Measurements from ENCODE around the gene PVALB.

The PVALB gene

GRCh38 chr22:36815558-36816338 lies 1.1 kb downstream of the PVALB start:
- in situ Hi-C loops (cut with HindIII; ENCODE audit: low sequenced_read_pairs) = no loop called here

GRCh38 chr22:36814801-36815200 lies 2.0 kb downstream of the PVALB start:
- in situ Hi-C loops (cut with HindIII; ENCODE audit: low sequenced_read_pairs) = no loop called here

- in situ Hi-C loops (cut with HindIII; ENCODE audit: low sequenced_read_pairs) = no loop called here
Observed at GRCh38 chr22:36811094-36811800, 5.6 kb downstream of the PVALB start.

GRCh38 chr22:36809351-36809750 lies 7.5 kb downstream of the PVALB start:
- in situ Hi-C loops (cut with HindIII; ENCODE audit: low sequenced_read_pairs) = no loop called here

GRCh38 chr22:36808721-36809344 lies 8.0 kb downstream of the PVALB start:
- in situ Hi-C loops (cut with HindIII; ENCODE audit: low sequenced_read_pairs) = no loop called here

GRCh38 chr22:36807627-36808026 lies 9.2 kb downstream of the PVALB start:
- in situ Hi-C loops (cut with HindIII; ENCODE audit: low sequenced_read_pairs) = no loop called here

GRCh38 chr22:36806835-36807234 lies 10.0 kb downstream of the PVALB start:
- in situ Hi-C loops (cut with HindIII; ENCODE audit: low sequenced_read_pairs) = no loop called here

- in situ Hi-C loops (cut with HindIII; ENCODE audit: low sequenced_read_pairs) = no loop called here
Observed at GRCh38 chr22:36803358-36803757, 13.5 kb downstream of the PVALB start.

- in situ Hi-C loops (cut with HindIII; ENCODE audit: low sequenced_read_pairs) = no loop called here
Observed at GRCh38 chr22:36798674-36799066, 18.2 kb downstream of the PVALB start.

- in situ Hi-C loops (cut with HindIII; ENCODE audit: low sequenced_read_pairs) = no loop called here
Observed at GRCh38 chr22:36797911-36798673, 18.7 kb downstream of the PVALB start.

GRCh38 chr22:36797374-36797773 lies 19.5 kb downstream of the PVALB start:
- in situ Hi-C loops (cut with HindIII; ENCODE audit: low sequenced_read_pairs) = no loop called here

GRCh38 chr22:36796552-36797175 lies 20.2 kb downstream of the PVALB start:
- in situ Hi-C loops (cut with HindIII; ENCODE audit: low sequenced_read_pairs) = no loop called here

GRCh38 chr22:36795633-36796032 lies 21.2 kb downstream of the PVALB start:
- in situ Hi-C loops (cut with HindIII; ENCODE audit: low sequenced_read_pairs) = no loop called here

GRCh38 chr22:36790648-36791047 lies 26.2 kb downstream of the PVALB start:
- in situ Hi-C loops (cut with HindIII; ENCODE audit: low sequenced_read_pairs) = no loop called here

GRCh38 chr22:36787204-36787988 lies 29.4 kb downstream of the PVALB start:
- in situ Hi-C loops (cut with HindIII; ENCODE audit: low sequenced_read_pairs) = no loop called here

GRCh38 chr22:36783743-36784142 lies 33.1 kb downstream of the PVALB start:
- in situ Hi-C loops (cut with HindIII; ENCODE audit: low sequenced_read_pairs) = no loop called here

- in situ Hi-C loops (cut with HindIII; ENCODE audit: low sequenced_read_pairs) = no loop called here
Observed at GRCh38 chr22:36781656-36782627, 34.9 kb downstream of the PVALB start.

- in situ Hi-C loops (cut with HindIII; ENCODE audit: low sequenced_read_pairs) = loop anchor here (5.0 to 10.0 kb wide), 2 partner anchors 59 to 187 kb away; no protein-coding TSS in a partner anchor
Observed at GRCh38 chr22:36778020-36778419, 38.8 kb downstream of the PVALB start.

GRCh38 chr22:36776722-36777121 lies 40.1 kb downstream of the PVALB start:
- in situ Hi-C loops (cut with HindIII; ENCODE audit: low sequenced_read_pairs) = loop anchor here (5.0 to 10.0 kb wide), 2 partner anchors 61 to 188 kb away; no protein-coding TSS in a partner anchor

All from DLD1 (cell line).